GM21717 (cell line): ENCODE data around the gene SHISA3.
"Not testable (repeated sequence)": the region's sequence is repeated elsewhere in the genome, so short reads cannot be mapped to it uniquely, and the experiment has no call there.

Source experiments
- ATAC-seq: cut with Tn5 transposase; IDR thresholded peaks from one replicate; pipeline ENCODE4 v1.9.1; 2021; ENCODE audit warnings: mild to moderate bottlenecking, moderate library complexity; ENCODE audit not compliant: unreplicated experiment

SHISA3 gene

DNA sequence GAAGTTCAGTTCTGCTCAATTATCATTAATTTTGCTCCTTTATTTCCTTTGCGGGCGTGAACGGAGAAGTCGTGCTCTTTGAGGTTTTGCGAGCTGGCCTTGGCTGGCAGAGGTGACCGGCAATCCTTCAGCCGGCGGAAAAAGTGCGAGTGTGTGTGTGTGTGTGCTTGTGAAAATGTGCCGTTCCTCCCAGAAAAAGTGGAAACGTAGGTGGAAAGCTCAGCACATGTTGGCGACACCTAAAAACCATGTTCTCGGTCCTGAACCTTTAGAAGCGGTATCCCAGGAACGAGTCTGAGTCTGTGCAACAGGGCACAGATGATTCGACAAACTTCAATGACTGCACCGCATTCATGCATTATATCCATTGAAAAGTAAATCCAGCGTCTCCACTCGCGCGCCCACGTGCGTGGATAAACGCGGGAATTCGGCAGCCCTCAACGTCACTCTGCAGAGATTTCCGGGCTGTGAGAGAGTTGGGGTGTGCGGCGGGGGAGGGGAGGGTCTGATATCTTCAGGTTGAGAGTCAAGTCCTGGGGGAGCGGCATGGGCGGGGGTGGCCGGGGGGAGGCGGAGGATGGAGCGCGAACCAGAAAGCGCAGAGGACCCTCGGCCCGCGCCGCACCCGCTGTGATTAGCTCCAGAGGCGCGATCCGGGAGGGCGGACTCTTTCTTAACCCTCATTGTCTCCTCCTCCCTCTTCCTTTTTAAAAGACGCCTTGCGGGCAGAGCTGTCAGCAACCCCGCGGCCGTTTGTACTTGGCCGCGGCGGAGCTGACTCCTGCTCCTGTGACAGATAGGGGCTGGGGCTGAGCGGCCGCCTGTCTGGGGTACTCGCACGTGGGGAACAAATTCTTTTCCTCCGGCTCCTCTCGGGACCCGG is at the start of gene SHISA3:
Gene SHISA3, plus strand, starts transcription at position 737 of the 883 bp plus-strand sequence. CDS start 569 bp downstream, outside the sequence.
- ATAC-seq: peak; percentile 37

DNA sequence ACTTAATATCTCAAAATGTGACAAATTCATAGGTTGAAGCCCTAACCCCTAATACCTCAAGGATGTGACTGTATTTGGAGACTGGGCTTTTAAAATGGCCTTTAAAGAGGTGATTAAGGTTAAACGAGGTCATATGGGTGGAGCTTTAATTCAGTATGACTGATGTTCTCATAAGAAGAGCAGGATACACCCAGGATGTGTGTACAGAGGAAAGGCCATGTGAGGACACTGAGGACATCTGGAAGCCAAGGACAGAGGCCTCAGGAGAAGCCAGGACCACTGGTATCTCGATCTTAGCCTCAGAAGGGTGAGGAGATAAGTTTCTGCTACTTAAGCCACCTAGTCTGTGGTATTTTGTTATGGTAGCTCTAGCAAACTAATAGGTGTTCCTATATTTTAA is 49.0 kb upstream of the SHISA3 start:
- no peak for ATAC-seq

DNA sequence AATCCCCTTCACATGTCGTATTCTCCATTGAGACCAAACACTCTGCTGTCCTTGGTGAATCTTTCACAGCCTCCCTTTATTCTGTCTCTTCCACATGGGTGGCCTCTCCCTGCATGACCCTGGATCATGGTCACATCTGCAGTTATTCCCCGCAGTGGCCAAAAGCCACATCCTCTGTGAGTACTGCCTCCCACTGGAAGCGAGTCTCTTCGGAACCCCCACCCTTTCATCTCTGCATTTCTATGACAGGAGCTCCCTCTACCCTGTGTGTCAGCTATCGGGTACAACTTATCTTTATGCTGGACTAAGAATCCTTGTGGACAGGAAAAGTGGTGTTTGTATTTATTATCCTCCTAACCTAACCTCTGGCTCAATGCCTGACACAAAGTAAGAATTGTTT is 48.6 kb upstream of the SHISA3 start:
- no peak for ATAC-seq

DNA sequence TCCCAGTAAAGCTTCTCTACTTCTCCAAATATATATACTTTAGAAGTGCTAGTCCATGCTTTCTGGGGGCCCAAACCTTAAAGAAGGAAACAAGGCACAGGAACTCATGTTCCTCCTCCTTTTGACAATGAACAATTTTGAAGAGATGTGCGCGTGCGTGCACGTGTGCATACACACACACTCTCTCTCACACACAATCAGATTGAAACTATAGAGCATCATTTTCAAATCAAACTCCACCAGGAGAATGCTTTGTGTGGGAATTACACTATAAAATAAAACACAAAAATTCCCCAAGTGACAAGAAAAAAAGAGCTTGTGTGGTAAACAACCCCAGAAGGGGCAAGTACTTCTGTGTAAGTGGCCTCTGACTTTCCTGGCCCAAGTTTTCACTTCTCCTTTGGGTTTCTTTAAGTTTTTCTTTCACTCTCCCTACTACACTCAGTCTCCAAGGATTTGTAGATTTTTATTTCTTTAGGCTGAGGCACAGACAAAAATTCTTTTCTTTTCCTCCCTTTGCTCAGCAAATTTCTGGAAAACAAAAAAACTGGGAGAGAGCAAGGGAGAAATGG is 46.6 kb upstream of the SHISA3 start:
- ATAC-seq: no peak

DNA sequence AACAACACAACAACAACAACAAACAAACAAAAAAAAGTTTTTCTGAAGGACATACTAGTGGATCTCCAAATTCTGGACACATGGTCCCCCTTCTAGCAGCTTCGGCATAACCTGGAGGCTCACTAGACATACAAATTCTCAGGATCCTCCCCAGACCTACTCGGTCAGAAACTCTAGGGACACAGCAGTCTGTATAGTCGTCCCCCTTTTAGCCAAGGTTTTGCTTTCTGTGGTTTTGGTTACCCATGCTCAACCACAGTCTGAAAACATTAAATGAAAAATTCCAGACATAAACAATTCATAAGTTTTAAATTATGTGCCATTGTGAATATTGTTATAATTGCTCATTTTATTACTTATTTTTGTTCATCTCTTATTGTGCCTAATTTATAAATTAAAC is 45.2 kb upstream of the SHISA3 start:
- ATAC-seq: no peak

DNA sequence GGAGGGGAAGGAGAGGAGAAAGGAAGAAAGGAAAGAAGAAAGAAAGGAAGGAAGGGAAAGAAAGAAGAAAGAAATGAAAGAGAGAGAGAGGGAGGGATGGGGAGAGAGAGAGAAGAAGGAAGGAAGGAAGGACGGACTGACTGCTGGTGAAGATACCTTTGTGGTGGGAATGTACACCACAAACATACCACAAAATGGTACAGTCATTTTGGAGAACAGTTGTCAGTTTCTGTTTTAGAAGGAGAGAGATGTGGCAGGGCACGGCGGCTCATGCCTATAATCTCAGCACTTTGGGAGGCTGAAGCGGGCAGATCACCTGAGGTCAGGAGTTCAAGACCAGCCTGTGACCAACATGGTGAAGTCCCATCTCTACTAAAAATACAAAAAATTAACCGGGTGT is 40.0 kb upstream of the SHISA3 start:
- peak; percentile 74 for ATAC-seq

DNA sequence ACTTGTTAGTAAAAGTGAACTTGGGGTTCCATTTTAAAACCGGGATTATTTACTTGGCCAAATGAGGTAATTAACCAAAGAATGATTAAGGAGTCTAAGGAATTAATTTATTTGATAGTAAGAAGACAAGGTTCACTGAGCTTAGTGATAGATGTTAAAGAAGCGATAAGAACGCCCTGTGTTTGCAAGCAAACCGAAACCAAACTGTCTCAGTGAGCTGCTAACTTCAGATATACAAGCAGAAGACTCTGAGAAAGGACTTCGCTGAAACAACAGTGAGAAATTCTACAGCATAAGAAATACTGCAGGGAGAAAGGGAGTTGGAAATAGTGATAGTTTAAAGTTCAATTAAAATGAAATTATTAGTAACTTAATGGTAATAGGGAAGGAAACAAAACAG is 37.6 kb upstream of the SHISA3 start:
- ATAC-seq: no peak

DNA sequence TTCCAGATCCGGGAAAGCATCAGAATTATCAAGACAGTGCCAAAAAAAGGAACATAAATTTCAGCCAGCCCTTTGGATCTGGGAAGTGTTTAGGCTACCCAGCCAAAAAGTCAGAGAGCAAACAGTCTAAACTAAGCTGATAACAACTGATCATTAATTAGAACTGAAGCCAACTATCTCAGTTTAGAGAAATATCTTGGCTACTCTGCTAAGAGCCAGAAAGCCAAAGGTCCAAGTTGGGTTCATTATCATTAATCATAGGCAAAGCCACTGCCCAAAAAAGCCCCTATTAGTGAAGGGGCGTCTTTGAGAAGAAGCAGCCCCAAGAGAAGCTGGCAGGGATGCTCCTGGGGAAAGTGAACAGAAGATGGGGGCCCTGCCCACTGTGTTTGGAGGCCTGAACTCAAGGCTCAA is 37.0 kb upstream of the SHISA3 start:
- ATAC-seq: no peak

DNA sequence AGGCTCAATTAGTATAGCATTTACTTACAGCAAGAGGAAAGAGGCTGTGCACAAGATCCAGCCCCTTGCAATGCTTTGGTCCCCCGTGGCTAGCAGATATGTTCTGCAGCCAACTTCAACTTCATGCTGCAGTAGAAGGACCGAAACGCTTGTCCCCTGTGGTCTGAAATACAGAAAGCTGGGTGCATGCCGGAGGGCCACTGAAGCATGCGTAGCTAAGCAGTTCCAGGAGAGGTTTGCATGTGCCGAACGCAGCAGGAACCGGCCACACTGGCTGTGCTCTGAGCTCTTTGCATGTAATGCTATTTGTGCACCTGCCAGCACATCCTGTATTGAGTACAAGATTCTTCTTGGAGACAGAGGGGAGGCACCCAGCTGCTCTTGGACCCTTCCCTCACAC is 35.8 kb upstream of the SHISA3 start:
- ATAC-seq: no peak

DNA sequence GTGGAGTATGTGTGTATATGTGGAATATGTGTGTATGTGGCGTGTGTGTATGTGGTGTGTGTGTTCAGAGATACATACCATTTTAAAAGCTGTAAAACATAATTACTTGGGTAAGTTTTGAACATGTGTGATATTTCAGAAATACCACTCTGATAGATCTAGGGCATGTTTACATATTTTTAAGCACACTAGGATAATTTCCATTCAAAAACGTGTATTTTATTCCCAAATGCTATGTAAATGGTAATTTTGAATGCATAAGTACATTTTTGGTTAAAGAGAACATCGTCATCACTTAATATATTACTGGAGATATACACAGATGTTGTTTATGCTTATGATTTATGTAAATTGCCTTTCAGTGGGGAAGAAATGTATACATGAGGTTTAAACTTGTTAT is 34.7 kb upstream of the SHISA3 start:
- ATAC-seq: no peak

DNA sequence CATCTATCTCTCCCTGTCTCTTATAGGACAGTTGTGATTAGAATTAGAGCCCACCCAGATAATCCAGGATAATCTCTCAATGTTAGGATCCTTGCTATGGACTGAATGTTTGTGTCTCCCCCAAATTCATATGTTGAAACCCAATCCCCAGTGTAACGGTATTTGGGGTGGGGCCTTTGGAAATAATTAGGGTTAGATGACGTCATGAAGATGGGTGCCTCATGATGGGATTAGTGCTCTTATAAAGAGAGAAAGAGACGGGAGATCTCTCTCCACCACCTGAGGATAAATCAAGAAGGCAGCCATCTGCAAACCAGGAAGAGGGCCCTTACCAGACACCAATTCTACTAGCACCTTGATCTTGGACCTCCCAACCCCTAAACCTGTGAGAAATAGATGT is 33.7 kb upstream of the SHISA3 start:
- no peak for ATAC-seq

DNA sequence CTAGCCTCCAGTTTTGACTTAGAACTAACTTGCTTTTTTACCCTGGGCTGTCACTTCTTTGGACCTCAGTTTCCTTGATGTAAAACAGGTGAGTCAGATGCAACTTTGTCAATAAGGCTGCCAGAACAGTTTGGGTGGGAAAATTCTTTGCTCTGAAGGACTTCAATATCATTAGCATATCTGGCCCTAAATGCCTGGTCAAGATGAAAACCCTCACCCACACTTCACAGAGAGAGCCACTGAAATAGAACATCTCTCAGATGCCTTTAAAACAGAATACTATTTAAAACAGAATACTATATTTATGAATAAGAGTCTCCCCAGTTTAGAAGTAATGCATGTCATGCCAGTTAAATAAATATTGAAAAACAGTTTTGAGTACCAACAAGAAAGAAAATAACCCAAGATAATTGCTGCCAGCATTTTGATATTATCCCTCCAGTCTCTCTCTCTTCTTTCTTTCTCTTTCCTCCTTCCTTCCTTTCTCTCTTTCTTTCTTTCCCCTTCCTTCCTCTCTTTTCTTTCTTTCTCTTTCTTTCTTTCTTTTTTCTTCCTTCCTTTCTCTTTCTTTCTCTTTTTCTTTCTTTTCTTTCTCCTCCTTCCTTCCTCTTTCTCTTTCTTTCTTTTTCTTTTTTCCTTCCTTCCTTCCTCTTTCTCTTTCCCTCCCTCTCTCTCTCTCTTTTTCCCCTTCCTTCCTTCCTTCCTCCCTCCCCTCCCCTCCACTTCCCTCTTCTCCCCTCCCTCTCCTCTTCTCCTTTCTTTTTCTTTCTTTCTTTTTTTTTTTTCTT is 32.8 kb upstream of the SHISA3 start:
- ATAC-seq: no peak

DNA sequence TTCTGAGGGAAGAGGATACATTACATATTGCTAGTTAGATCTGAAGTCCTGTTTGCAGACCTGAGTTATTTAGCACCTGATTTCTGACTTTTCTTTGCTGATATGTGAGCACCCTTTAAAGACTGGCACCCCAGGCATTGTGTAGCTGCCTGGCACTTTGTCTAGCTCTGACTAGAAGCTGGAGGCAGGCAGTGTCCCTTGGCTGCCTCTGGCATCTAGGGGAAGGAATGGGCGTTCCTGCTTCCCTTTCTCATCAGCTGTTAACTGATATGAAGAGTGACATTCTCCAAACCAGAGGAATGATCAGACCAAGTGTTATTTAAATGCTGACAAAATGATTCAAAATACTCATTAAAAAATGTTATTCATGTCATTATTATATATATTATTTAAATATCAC is 30.3 kb upstream of the SHISA3 start:
- ATAC-seq: no peak

DNA sequence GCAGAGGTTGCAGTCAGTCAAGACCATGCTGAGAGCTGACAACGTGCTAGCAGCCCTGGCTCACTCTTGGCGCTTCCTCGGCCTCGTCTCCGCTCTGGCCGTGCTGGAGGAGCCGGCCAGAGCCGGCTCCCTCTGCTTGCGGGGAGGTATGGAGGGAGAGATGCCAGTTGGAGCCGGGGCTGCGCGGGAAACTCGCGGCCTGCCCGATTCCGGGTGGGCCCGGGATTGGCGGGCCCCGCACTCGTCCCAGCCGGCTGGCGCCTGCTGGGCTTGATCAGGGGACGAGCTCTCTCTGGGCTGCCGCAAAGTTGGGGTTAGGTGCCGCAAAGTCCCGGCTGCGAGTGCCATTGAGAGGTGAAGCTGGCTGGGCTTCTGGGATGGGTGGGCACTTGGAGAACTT is 27.8 kb upstream of the SHISA3 start:
- no peak for ATAC-seq

DNA sequence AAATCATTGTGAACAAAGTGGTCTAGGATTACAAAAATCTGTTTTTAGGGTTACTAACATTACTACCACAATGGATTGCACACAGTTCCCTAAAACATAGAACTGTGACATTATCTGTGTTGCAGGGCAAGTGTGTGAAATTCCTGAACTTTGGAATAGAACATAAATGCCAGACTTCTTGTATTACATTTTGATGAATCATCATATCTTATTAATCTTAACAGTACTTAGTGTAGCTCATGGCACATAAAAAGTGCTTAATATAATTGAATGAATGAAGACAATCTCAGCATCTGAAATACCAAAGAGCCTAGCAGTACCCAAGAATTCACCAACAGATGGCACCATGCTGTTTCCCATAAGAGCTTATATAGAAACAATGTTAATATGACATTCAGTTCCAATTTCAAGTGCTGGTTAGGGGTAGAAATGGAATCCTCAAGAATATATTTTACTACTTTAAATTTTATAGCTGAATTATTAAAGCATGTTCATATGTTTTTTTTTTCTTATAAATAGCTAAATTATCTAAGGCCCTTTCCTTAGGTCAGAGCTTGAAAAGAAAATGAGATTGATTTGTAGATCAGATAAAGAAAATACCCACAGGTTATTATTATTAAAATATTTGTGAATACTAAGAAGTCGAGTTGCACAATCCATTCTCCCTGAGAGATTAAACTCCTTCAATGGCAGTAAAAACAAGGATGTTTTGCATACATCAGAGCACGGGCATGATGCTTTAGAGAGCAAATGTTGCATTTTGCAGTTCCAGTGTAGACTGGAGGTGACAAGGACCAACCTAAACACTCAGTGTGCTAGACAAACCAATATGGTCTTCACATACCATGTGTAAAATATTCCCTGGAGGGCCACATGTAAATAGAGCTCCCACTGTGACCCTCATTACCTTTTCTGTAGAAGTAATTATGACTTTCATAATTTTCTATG is 25.7 kb upstream of the SHISA3 start:
- peak; percentile 47 for ATAC-seq

DNA sequence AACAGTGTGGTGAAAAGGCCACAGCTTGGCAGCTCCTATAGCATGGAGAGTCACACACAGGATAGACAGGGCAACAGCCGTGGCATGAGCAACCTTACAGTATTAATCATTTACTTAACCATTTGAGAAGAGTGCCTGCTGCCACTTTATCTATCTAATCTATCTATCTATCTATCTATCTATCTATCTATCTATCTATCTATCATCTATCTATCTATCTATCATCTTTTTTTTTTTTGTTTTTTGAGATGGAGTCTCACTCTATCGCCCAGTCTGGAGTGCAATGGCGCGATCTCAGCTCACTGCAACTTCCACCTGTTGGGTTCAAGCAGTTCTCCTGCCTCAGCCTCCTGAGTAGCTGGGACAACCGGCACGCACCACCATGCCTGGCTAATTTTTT is 25.0 kb upstream of the SHISA3 start:
- ATAC-seq: not testable (repeated sequence)

DNA sequence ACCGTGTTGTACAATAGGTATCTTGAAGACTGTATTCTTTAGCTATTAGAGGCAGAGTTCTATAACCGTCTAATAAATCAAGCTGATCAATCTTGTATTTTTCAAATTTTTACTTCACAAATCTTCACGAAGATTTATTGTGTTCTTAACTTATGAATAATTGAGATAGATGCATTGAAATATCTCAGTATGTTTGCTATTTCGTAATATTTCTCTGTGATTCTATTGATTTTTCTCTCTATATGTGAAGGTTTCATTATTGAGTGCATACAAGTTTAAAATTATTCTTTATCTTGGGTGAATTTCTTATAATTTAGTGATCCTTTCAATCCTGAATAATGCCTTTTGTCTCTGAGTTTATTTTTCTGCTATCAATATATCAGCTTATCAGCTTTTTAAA is 19.8 kb upstream of the SHISA3 start:
- ATAC-seq: no peak

DNA sequence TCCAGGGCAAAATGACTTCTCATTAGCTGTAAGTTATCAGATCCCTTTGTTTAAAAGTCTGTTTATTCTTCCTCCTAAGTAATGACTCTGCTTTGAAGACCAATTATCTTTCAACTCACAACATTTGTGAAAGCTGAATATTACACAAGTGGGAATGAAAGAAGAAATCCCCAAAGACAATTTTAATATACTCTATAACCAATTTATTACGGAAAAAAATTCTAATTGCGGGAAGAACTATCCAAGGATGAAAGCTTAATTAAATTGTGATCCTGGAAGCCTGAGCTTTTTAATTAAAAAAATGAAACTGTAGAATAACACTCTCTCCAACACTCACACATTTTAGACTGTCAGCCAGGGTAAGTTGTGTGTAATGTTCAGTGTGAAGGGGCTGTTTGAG is 15.6 kb upstream of the SHISA3 start:
- ATAC-seq: no peak

DNA sequence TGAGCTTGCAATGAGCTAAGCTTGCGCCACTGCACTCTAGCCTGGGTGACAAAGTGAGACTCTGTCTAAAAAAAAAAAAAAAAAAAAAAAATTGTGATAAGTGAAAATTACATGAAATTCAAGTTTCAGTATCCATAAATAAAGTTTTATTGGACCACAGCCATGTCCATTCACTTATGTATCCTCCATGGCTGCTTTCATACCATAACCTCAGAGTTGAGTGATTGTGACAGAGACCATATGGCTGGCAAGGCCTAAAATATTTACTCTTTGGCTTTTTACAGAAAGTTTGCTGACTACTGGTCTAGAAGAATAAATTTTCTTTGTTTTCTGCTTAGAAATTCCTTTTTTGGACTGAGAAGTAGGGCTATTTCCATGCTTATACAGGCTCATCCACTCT is 11.8 kb upstream of the SHISA3 start:
- no peak for ATAC-seq

DNA sequence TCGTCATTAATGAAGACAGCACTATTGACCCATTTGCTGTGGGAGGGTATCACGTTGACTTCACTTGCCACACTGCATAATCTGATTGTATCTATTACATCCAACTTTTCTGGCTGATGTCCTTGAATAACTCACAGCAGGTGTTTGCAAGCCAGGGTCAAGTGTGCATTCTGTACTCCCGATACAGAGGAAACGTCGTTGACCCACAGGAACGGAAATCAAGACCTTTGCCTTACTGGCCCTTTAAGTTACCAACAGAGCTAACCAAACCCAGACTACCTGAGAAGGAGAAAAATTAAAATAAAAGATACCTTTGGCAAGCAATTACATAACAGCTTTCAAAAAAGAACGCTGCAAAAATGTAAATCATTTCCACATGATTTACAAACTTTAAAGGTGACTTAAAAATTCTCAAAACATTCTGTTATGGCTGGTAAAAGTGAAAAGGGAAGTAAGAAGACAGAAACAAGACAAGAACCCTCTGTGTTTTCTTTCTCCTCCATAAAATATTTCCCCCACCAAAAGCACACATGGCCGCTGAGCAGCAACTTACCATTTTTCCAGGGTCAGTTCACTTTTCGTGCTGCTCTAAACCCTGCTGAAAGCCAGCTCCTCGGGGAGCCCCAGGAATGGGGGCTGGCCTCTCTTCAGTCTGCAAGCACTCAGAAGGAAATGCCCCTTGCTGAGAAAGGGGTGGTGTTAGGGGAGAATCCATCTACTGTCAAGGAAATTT is 6.5 kb upstream of the SHISA3 start:
- no peak for ATAC-seq
